OCI-LY7 (cell line): Measurements from ENCODE around the gene C2orf74. TPM values are rescaled to one million over a fixed set of nuclear protein-coding genes. Genes with fewer than 3 reads are reported as not detected.
"Not testable (repeated sequence)": the region's sequence is repeated elsewhere in the genome, so short reads cannot be mapped to it uniquely, and the experiment has no call there.

ENCODE experiments used
- BruUV-seq: library from RNA; stranded (reverse); fragments of 400-500 nt; replicated peaks from 2 replicates; lab custom pipeline; 2021; lab: Mats Ljungman, UMichigan
- CTCF ChIA-PET: fragments of 300-600 bp; sonication (Branson Sonifier 250); formaldehyde crosslinking; loops from one replicate; lab custom pipeline; 2022; ENCODE audit warnings: antibody characterized with exemption; ENCODE audit not compliant: unreplicated experiment; lab: Charles Lee
- POLR2A ChIA-PET: fragments of 300-600 bp; sonication (Branson Sonifier 250); formaldehyde crosslinking; loops from one replicate; lab custom pipeline; 2022; ENCODE audit warnings: antibody characterized with exemption; lab: Charles Lee
- DNase-seq: peaks from one replicate; pipeline ENCODE4 v3.0.0-alpha.2; 2015; ENCODE audit warnings: low spot score
- H2AFZ ChIP-seq: fragments of 200-600 bp; sonication (generic), shearing (Covaris generic); 2 replicates; pipeline ENCODE4 v1.6.1; 2014; ENCODE audit warnings: mild to moderate bottlenecking, antibody characterized with exemption, low read length, moderate library complexity
- H3K27ac ChIP-seq: fragments of 200-600 bp; sonication (generic); 2 replicates; pipeline ENCODE4 v1.5.1; 2014; ENCODE audit warnings: mixed run types, low read depth, mild to moderate bottlenecking, moderate library complexity, low read length, inconsistent platforms; ENCODE audit not compliant: poor library complexity, severe bottlenecking
- H3K36me3 ChIP-seq: fragments of 200-600 bp; sonication (generic); 2 replicates; pipeline ENCODE4 v1.6.1; 2014; ENCODE audit warnings: mild to moderate bottlenecking, antibody characterized with exemption, low read length, moderate library complexity, mixed read lengths; ENCODE audit not compliant: insufficient read depth
- H3K4me1 ChIP-seq: fragments of 200-600 bp; sonication (generic); 2 replicates; pipeline ENCODE4 v1.5.1; 2014; ENCODE audit warnings: mild to moderate bottlenecking, low read length; ENCODE audit not compliant: insufficient read depth, poor library complexity, severe bottlenecking
- H3K4me2 ChIP-seq: fragments of 200-600 bp; sonication (generic); 2 replicates; pipeline ENCODE4 v1.6.1; 2014; ENCODE audit warnings: mild to moderate bottlenecking, low read length
- H3K4me3 ChIP-seq: fragments of 200-600 bp; sonication (generic); 2 replicates; pipeline ENCODE4 v1.5.1; 2014; ENCODE audit warnings: mild to moderate bottlenecking, low read depth, low read length; ENCODE audit not compliant: poor library complexity, severe bottlenecking
- H3K79me2 ChIP-seq: fragments of 200-600 bp; sonication (generic); 2 replicates; pipeline ENCODE4 v1.6.1; 2016; ENCODE audit warnings: low read depth, mild to moderate bottlenecking, low read length, moderate library complexity, mixed read lengths; ENCODE audit not compliant: insufficient read depth
- H3K9me2 ChIP-seq: fragments of 200-600 bp; sonication (generic); 2 replicates; pipeline ENCODE4 v1.6.1; 2016; ENCODE audit warnings: mild to moderate bottlenecking, low read length, mixed read lengths; ENCODE audit not compliant: insufficient read depth
- H3K9me3 ChIP-seq: fragments of 200-600 bp; sonication (generic); 2 replicates; pipeline ENCODE4 v1.6.1; 2014; ENCODE audit warnings: mild to moderate bottlenecking, mixed run types, low read length, mixed read lengths
- H4K20me1 ChIP-seq: fragments of 200-600 bp; sonication (generic); 2 replicates; pipeline ENCODE4 v1.6.1; 2014; ENCODE audit warnings: mild to moderate bottlenecking, antibody characterized with exemption, low read length, moderate library complexity, mixed read lengths; ENCODE audit not compliant: insufficient read depth
- CTCF ChIP-seq: fragments of 200-600 bp; sonication (generic); conservative IDR thresholded peaks from 2 replicates; pipeline ENCODE4 v1.5.1; 2014; ENCODE audit warnings: mild to moderate bottlenecking, antibody characterized with exemption, low read length, moderate library complexity, mixed read lengths
- EZH2phosphoT487 ChIP-seq: fragments of 200-600 bp; sonication (generic); IDR thresholded peaks from 2 replicates; pipeline ENCODE4 v1.6.1; 2018; ENCODE audit warnings: low read depth, borderline replicate concordance, mild to moderate bottlenecking, mixed run types, antibody characterized with exemption, low read length, moderate library complexity, mixed read lengths
- intact Hi-C: fragments of 100-400 bp; cut with micrococcal nuclease; formaldehyde crosslinking; loops from one replicate; pipeline ENCODE4 v1.10.0; 2022; ENCODE audit not compliant: unreplicated experiment
- total RNA-seq, 2 experiments: library from RNA; depleted of rRNA in 1 of 2; stranded (reverse); fragments of >200 nt in 1 of 2; shearing (Covaris generic) in 1 of 2; gene quantifications; 2 replicates each; pipeline ENCODE4 v1.2.3, GENCODE V29; 2014 to 2022

C2orf74 gene
- total RNA-seq, 2 experiments from 2014 or later: 6.4 to 11.5 TPM

- POLR2A ChIA-PET: interaction anchor here (0.7 kb wide), 1 partner anchor 65 kb away, joined by 3 read pairs; no protein-coding TSS in a partner anchor
These were observed 31.9 kb downstream of the C2orf74 start for GRCh38 chr2:61193670-61194561.

GRCh38 chr2:61194646-61195045 lies 32.7 kb downstream of the C2orf74 start:
- BruUV-seq, DNase-seq, H3K4me1 ChIP-seq, POLR2A ChIA-PET, H2AFZ ChIP-seq, H3K27ac ChIP-seq, intact Hi-C loops, CTCF ChIA-PET, H4K20me1 ChIP-seq, H3K9me3 ChIP-seq, H3K9me2 ChIP-seq, H3K79me2 ChIP-seq, H3K4me2 ChIP-seq, H3K4me3 ChIP-seq: not testable (repeated sequence)
- H3K36me3 ChIP-seq: peaks cover 92% of the 10 kb centered on the region

More at GRCh38 chr2:61193670-61194561, 31.9 kb downstream of the C2orf74 start:
- DNase-seq: no peak
- intact Hi-C loops: no loop called here
- H3K36me3 ChIP-seq: peaks cover 92% of the 10 kb centered on the region
- no peaks in the 10 kb centered on the region for H4K20me1 ChIP-seq
- CTCF ChIA-PET: interaction anchor here (0.6 kb wide), 1 partner anchor 9 kb away, joined by 3 read pairs; no protein-coding TSS in a partner anchor
- H3K4me2 ChIP-seq: no peak overlapping the region
- H3K9me2 ChIP-seq: no peaks in the 10 kb centered on the region
- TF ChIP-seq EZH2phosphoT487 (no peak), CTCF (no peak)
- H2AFZ ChIP-seq: no peak overlapping the region
- no peak overlapping the region for H3K4me3 ChIP-seq
- H3K79me2 ChIP-seq: no peaks in the 10 kb centered on the region
- no peaks in the 10 kb centered on the region for H3K9me3 ChIP-seq
- BruUV-seq: no TSS peak
- no peak overlapping the region for H3K27ac ChIP-seq
- no peaks in the 10 kb centered on the region for H3K4me1 ChIP-seq

DNA sequence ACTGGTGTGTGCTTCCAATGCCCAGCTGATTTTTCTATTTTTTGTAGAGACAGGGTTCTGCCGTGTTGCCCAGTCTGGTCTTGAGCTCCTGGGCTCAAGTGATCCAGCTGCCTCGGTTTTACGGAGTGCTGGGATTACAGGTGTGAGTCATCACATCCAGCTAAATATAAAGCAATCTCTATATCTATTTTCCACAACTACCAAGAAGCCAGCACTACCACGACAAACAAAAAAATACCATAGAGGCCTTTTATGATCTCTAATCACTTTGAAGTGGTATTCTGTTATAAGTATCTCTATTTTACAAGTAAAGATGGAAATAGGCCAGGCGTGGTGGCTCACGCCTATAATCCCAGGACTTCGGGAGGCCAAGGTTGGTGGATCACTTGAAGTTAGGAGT lies 34.7 kb downstream of the C2orf74 start:
- H3K4me1 ChIP-seq: no peaks in the 10 kb centered on the region
- H2AFZ ChIP-seq: no peak overlapping the region
- H3K79me2 ChIP-seq: no peaks in the 10 kb centered on the region
- CTCF ChIA-PET: no interaction called here
- no TSS peak for BruUV-seq
- H3K36me3 ChIP-seq: peaks cover 93% of the 10 kb centered on the region
- intact Hi-C loops: no loop called here
- no peaks in the 10 kb centered on the region for H4K20me1 ChIP-seq
- no peaks in the 10 kb centered on the region for H3K9me2 ChIP-seq
- H3K4me2 ChIP-seq: no peak overlapping the region
- POLR2A ChIA-PET: interaction anchor here (0.6 to 0.7 kb wide), 2 partner anchors 16 to 20 kb away, joined by 3 read pairs; no protein-coding TSS in a partner anchor
- no peak overlapping the region for H3K4me3 ChIP-seq
- DNase-seq: no peak
- no peak for TF ChIP-seq CTCF
- no peak for TF ChIP-seq EZH2phosphoT487
- H3K27ac ChIP-seq: no peak overlapping the region
- H3K9me3 ChIP-seq: no peaks in the 10 kb centered on the region
